Heart right ventricle (tissue), 16 donors: ENCODE data around the gene GNAI1. TPM values are rescaled to one million over a fixed set of nuclear protein-coding genes. Genes with fewer than 3 reads are reported as not detected.

Experiments
- ATAC-seq, 8 donors: fragments of 200-7000 bp; cut with Tn5 transposase; one replicate each; pipeline ENCODE4 v1.9.1; 2020; ENCODE audit warnings: mild to moderate bottlenecking in 8 of 8, moderate library complexity in 8 of 8, moderate number of reproducible peaks in 1 of 8
- DNase-seq, 2 donors: peaks; one replicate each; pipeline ENCODE4 v3.0.0-alpha.2; 2020
- H3K27ac ChIP-seq, 10 donors: fragments of 200-600 bp; sonication (generic) in 2 of 10; one replicate each; pipeline versions ENCODE4 v1.5.0 to v1.8.0; 2020 to 2022; ENCODE audit warnings: mild to moderate bottlenecking in 3 of 10
- H3K27me3 ChIP-seq, 7 donors: fragments of 200-600 bp; one replicate each; pipeline ENCODE4 v1.8.0; 2021 to 2022; ENCODE audit warnings: mild to moderate bottlenecking in 2 of 7
- H3K36me3 ChIP-seq, 9 donors: fragments of 200-600 bp; sonication (generic) in 1 of 9; one replicate each; pipeline versions ENCODE4 v1.5.0 to v1.8.0; 2020 to 2022; ENCODE audit warnings: mild to moderate bottlenecking in 2 of 9
- H3K4me1 ChIP-seq, 9 donors: fragments of 200-600 bp; sonication (generic) in 1 of 9; one replicate each; pipeline versions ENCODE4 v1.5.0 to v1.8.0; 2020 to 2022; ENCODE audit warnings: mild to moderate bottlenecking in 4 of 9
- H3K4me3 ChIP-seq, 10 donors: fragments of 200-600 bp; sonication (generic) in 2 of 10; one replicate each; pipeline versions ENCODE4 v1.5.0 to v1.8.0; 2020 to 2022; ENCODE audit warnings: mild to moderate bottlenecking in 7 of 10, moderate library complexity in 2 of 10
- H3K9me3 ChIP-seq, 11 donors: fragments of 200-600 bp in 10 of 11; sonication (generic) in 2 of 11; one replicate each; pipeline versions ENCODE4 v1.5.0 to v1.8.0; 2013 to 2022; ENCODE audit warnings: mild to moderate bottlenecking in 2 of 11, control low read depth in 1 of 11, moderate library complexity in 1 of 11
- WGBS, 2 donors: extraction: QIAGEN DNeasy Blood & Tissue Kit; methylation state at CpG; one replicate each; pipeline ENCODE4 v1.1.7; 2013; ENCODE audit warnings: inconsistent platforms in 1 of 2; 5-methylcytosine and 5-hydroxymethylcytosine counted together
- intact Hi-C, 10 donors: fragments of 100-400 bp; cut with DNase I; formaldehyde crosslinking; loops; one replicate each; pipeline versions ENCODE4 v1.11.1 to v1.14.2; 2022
- polyA plus RNA-seq, 2 donors: library from polyadenylated mRNA; stranded (reverse); fragments of 200-250 nt; gene quantifications; one replicate each; pipeline ENCODE4 v1.2.3, GENCODE V29; 2013
- total RNA-seq, 10 donors: library from RNA; stranded (reverse); fragmentation: NEBNext Ultra II Directional in 3 of 10; extraction: Animal tissue kit (Norgen Biotek cat#: 25700) in 3 of 10; gene quantifications; one replicate each; pipeline versions ENCODE4 v1.2.1 to v1.2.4, GENCODE V29; 2021 to 2023
- TF ChIP-seq, protein P1 (sequence below), 9 donors: fragments of 200-600 bp; sonication (generic) in 2 of 9; IDR thresholded peaks; one replicate each; pipeline versions ENCODE4 v1.5.0 to v1.8.0; 2021 to 2022; ENCODE audit warnings: antibody characterized with exemption in 9 of 9, mild to moderate bottlenecking in 5 of 9, moderate library complexity in 1 of 9
- donor health status: Arrhythmogenic right ventricular cardiomyopathy.
- donor health status: ischemic (EF 13 %, LVEDD 7.1; RV severe dilation, severe dysfunction).
- donor health status: healthy with polysubstance abuse.
- donor health status: DM: no; HTN: yes; CAD: no.
- donor health status: DM: no; HTN: no; CAD: no.
- donor health status: ischemic (EF 25% LVEDD 6.9; RV normal size, moderate dysfunction).
- donor health status: ischemic (EF 25% LVEDD 5.7; RV mildly dilated, moderate dysfunction).
- donor health status: healthy.
- donor health status: DM: yes; HTN: yes; CAD: no.
- donor health status: Ischemic cardiomyopathy.
- donor health status: ischemic (EF 35%, LVEDD 5.7; RV mildly dilated, moderate dysfunction).
- donor health status: nonischemic (EF 11% LVEDD 7.7; RV severe dilation, severe dysfunction).
- donor health status: DM: yes; HTN: yes; CAD: no.
- donor health status: PGD.
- donor health status: ischemic (EF 29% LVEDD 5.4; RV normal size, mild dysfunction).
- donor health status: nonischemic (EF 23%, LVEDD 6.1; RV moderate dilation, normal function).

GNAI1 gene
- total and polyA plus RNA-seq, 12 donors = 5.5 to 19.9 (median 12.5) TPM

DNA sequence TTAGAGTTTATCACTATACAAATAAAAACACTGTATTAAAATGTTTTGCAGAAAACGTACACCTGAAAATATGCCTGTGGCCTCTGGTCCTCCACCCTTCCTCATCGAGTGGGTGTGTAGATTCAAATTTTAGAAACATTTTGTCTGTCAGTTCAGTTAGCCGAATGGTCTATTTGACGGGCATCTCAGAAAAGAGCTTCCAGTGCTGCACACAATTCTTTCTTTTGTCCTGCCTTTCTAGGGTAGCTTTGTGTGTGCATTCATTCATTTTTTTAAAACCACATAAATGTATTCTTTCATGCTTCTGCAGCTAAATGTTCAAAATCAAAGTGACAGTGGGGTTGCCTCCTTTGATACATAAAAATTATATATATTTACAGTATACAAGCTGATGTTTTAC is 46.8 kb downstream of the GNAI1 start:
- TF ChIP-seq, protein P1, sequence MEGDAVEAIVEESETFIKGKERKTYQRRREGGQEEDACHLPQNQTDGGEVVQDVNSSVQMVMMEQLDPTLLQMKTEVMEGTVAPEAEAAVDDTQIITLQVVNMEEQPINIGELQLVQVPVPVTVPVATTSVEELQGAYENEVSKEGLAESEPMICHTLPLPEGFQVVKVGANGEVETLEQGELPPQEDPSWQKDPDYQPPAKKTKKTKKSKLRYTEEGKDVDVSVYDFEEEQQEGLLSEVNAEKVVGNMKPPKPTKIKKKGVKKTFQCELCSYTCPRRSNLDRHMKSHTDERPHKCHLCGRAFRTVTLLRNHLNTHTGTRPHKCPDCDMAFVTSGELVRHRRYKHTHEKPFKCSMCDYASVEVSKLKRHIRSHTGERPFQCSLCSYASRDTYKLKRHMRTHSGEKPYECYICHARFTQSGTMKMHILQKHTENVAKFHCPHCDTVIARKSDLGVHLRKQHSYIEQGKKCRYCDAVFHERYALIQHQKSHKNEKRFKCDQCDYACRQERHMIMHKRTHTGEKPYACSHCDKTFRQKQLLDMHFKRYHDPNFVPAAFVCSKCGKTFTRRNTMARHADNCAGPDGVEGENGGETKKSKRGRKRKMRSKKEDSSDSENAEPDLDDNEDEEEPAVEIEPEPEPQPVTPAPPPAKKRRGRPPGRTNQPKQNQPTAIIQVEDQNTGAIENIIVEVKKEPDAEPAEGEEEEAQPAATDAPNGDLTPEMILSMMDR (IDR thresholded peaks at IDR 0.05) = no peak
- WGBS, 2 donors = 88 to 93% methylated on average over 4 of the region's 4 CpGs
- no peak for DNase-seq
- no peak overlapping the region for H3K27ac ChIP-seq
- peaks cover 0 to 17% (median 5%) of the 10 kb centered on the region in 9 donors for H3K4me1 ChIP-seq
- no peaks in the 10 kb centered on the region for H3K36me3 ChIP-seq
- no peaks in the 10 kb centered on the region for H3K27me3 ChIP-seq
- H3K9me3 ChIP-seq = peaks cover 0 to 5% (median 0%) of the 10 kb centered on the region in 11 donors
- H3K4me3 ChIP-seq = no peak overlapping the region
- ATAC-seq = no peak
- intact Hi-C loops = loop anchor here in 1 of 10 donors (5.0 kb wide), 1 partner anchor 34 kb away; no protein-coding TSS in a partner anchor

DNA sequence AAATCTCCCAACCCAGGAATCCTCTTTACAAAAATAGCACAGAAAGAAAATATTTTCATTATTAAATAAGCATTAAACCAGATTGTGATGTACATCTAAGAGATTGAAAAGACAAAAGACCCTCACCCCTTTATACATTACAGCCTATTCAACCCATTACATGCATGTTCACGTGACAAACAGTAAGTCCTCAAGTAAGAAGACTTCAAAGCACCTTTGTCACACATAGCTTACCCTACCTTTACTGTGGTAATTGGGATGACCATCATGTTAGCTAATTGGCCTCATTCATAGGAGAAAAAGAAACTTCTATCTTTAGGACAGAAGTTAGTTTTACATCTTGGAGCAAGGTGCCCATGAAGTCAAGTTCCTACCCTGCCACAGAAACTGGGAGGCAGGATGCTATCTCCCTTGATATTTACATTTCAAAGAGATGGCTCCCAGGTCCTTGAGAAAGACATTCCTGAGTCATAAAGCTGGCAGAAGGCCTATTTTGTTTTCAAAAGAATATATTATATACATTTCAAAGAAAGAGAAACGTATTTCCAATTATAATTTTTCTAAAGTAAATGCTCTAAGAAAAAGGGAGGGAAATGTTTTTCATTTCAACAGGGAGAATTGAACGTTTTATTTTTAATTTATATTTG is 48.1 kb downstream of the GNAI1 start:
- Histone ChIP-seq H3K9me3 (peaks cover 0 to 4% (median 0%) of the 10 kb centered on the region in 11 donors), H3K27me3 (no peaks in the 10 kb centered on the region), H3K4me1 (peaks cover 0 to 28% (median 5%) of the 10 kb centered on the region in 9 donors), H3K36me3 (no peaks in the 10 kb centered on the region), H3K27ac (no peak overlapping the region), H3K4me3 (no peak overlapping the region)
- TF ChIP-seq, protein P1 (IDR thresholded peaks at IDR 0.05) = no peak
- DNase-seq (no peak), ATAC-seq (no peak)
- 71 to 72% methylated on average over 3 of the region's 3 CpGs for WGBS, 2 donors
- intact Hi-C loops = loop anchor here in 1 of 10 donors (5.0 kb wide), 1 partner anchor 35 kb away; no protein-coding TSS in a partner anchor

DNA sequence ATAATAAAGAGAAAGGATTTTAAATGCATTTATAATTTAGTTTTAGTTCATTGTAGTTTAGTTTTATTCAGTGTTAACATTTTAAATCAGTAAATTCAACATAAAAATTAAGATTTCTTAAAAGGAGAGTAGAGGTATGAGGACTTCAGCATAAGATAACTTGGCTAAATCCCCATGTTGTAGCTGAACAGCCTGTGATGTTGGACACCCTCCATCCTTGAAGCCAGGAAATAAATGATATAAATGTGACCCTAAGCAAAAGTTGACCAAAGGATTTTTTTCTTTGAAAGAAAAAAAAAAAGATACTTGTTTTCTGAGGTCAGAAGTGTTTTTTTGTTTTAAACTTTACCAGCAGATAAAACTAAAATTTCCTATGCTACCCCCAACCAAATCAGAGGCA is 48.7 kb downstream of the GNAI1 start:
- H3K27ac ChIP-seq = no peak overlapping the region
- TF ChIP-seq, protein P1 (IDR thresholded peaks at IDR 0.05) = no peak
- no peaks in the 10 kb centered on the region for H3K27me3 ChIP-seq
- no peaks in the 10 kb centered on the region for H3K36me3 ChIP-seq
- H3K4me3 ChIP-seq = no peak overlapping the region
- intact Hi-C loops = loop anchor here in 1 of 10 donors (5.0 kb wide), 1 partner anchor 36 kb away; no protein-coding TSS in a partner anchor
- H3K4me1 ChIP-seq = peaks cover 0 to 33% (median 5%) of the 10 kb centered on the region in 9 donors
- peaks cover 0 to 4% (median 0%) of the 10 kb centered on the region in 11 donors for H3K9me3 ChIP-seq
- no peak for DNase-seq
- ATAC-seq = no peak

DNA sequence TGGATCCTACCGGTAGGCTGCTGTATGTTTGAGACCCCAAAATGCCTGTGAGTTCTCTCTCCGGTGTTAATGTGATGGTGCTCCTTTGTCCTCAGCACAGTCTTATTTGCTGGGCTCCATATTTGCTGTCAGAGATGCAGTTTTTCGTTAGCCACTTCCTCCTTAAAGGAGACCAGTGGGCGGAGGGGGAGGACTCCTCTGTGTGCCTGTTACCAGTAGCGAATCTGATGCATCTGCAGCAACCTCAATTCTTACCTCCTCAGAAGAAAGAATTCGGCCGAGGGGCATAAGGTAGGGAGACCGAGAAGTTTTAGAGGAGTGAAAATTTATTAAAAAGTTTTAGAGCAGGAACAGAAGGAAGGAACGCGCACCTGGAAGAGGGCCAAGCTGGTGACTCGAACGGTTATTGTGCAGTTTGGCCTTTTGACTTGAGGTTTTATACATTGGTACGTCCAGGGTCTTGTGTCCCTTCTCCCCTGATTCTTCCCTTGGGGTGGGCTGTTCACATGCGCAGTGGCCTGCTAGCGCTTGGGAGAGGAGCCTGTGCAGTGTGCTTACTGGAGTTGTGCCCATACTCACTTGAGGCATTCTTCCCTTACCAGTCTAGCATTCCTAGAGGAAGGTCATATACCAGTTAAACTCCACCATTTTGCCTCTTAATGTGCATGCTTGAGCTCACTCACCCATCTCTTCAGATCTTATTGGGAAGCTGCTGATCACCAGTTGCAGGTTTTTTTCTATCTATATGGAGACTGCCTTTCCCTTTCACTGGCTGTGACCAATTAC is 49.5 kb downstream of the GNAI1 start:
- 86 to 88% methylated on average over 15 of the region's 15 CpGs for WGBS, 2 donors
- ATAC-seq = no peak
- TF ChIP-seq, protein P1 (IDR thresholded peaks at IDR 0.05) = no peak
- DNase-seq = no peak
- intact Hi-C loops = loop anchor here in 1 of 10 donors (5.0 kb wide), 1 partner anchor 37 kb away; no protein-coding TSS in a partner anchor
- Histone ChIP-seq H3K27me3 (no peaks in the 10 kb centered on the region), H3K4me3 (no peak overlapping the region), H3K36me3 (no peaks in the 10 kb centered on the region), H3K27ac (no peak overlapping the region), H3K4me1 (peaks cover 0 to 36% (median 6%) of the 10 kb centered on the region in 9 donors), H3K9me3 (peaks cover 0 to 4% (median 0%) of the 10 kb centered on the region in 11 donors)
